Measurements from ENCODE around the gene AKAP13. TPM values are rescaled to one million over a fixed set of nuclear protein-coding genes. Genes with fewer than 3 reads are reported as not detected.

Gene AKAP13
- total RNA-seq, 1 donor from 2014 or later = 443 TPM

- Histone ChIP-seq H3K4me3 (no peak overlapping the region), H3K27ac (peak overlapping the region; percentile 80), H3K36me3 (peaks cover 9% of the 10 kb centered on the region), H3K27me3 (ENCODE audit: low read depth) (no peaks in the 10 kb centered on the region), H3K9me3 (no peaks in the 10 kb centered on the region), H3K4me1 (peaks cover 66% of the 10 kb centered on the region)
- intact Hi-C loops (cut with DNase I) = no loop called here
- ATAC-seq (peak; percentile 28 to 43), DNase-seq (no peak)
- TF ChIP-seq, protein P1, sequence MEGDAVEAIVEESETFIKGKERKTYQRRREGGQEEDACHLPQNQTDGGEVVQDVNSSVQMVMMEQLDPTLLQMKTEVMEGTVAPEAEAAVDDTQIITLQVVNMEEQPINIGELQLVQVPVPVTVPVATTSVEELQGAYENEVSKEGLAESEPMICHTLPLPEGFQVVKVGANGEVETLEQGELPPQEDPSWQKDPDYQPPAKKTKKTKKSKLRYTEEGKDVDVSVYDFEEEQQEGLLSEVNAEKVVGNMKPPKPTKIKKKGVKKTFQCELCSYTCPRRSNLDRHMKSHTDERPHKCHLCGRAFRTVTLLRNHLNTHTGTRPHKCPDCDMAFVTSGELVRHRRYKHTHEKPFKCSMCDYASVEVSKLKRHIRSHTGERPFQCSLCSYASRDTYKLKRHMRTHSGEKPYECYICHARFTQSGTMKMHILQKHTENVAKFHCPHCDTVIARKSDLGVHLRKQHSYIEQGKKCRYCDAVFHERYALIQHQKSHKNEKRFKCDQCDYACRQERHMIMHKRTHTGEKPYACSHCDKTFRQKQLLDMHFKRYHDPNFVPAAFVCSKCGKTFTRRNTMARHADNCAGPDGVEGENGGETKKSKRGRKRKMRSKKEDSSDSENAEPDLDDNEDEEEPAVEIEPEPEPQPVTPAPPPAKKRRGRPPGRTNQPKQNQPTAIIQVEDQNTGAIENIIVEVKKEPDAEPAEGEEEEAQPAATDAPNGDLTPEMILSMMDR (IDR thresholded peaks at IDR 0.05) = peak; percentile 53
Observed at GRCh38 chr15:85615930-85616329, 235.5 kb downstream of the AKAP13 start.

GRCh38 chr15:85616549-85617110, 236.2 kb downstream of the AKAP13 start:
- Histone ChIP-seq H3K27ac (peak overlapping the region; percentile 80), H3K9me3 (no peaks in the 10 kb centered on the region), H3K4me3 (no peak overlapping the region), H3K36me3 (peaks cover 2% of the 10 kb centered on the region), H3K4me1 (peaks cover 73% of the 10 kb centered on the region), H3K27me3 (ENCODE audit: low read depth) (no peaks in the 10 kb centered on the region)
- no peak for DNase-seq
- TF ChIP-seq, protein P1 (IDR thresholded peaks at IDR 0.05) = no peak
- intact Hi-C loops (cut with DNase I) = no loop called here
- ATAC-seq = no peak

GRCh38 chr15:85618228-85618505, 237.8 kb downstream of the AKAP13 start:
- ATAC-seq = no peak
- intact Hi-C loops (cut with DNase I) = no loop called here
- no peaks in the 10 kb centered on the region for H3K9me3 ChIP-seq
- no peak overlapping the region for H3K4me3 ChIP-seq
- TF ChIP-seq, protein P1 (IDR thresholded peaks at IDR 0.05) = no peak
- H3K36me3 ChIP-seq = no peaks in the 10 kb centered on the region
- H3K4me1 ChIP-seq = peaks cover 88% of the 10 kb centered on the region
- no peaks in the 10 kb centered on the region for H3K27me3 ChIP-seq (ENCODE audit: low read depth)
- no peak for DNase-seq
- H3K27ac ChIP-seq = peak overlapping the region; percentile 80

- intact Hi-C loops (cut with DNase I) = no loop called here
- Histone ChIP-seq H3K36me3 (no peaks in the 10 kb centered on the region), H3K27me3 (ENCODE audit: low read depth) (no peaks in the 10 kb centered on the region), H3K4me3 (peak overlapping the region; percentile 54), H3K4me1 (peaks cover 96% of the 10 kb centered on the region), H3K9me3 (no peaks in the 10 kb centered on the region), H3K27ac (peak overlapping the region; percentile 80)
- TF ChIP-seq, protein P1 (IDR thresholded peaks at IDR 0.05) = no peak
- ATAC-seq = peak; percentile 74 to 75
- no peak for DNase-seq
Observed at GRCh38 chr15:85618956-85619491, 238.6 kb downstream of the AKAP13 start.

- no peak for DNase-seq
- peak overlapping the region; percentile 54 for H3K4me3 ChIP-seq
- H3K9me3 ChIP-seq = no peaks in the 10 kb centered on the region
- peaks cover 96% of the 10 kb centered on the region for H3K4me1 ChIP-seq
- no peak for ATAC-seq
- no peaks in the 10 kb centered on the region for H3K27me3 ChIP-seq (ENCODE audit: low read depth)
- intact Hi-C loops (cut with DNase I) = no loop called here
- TF ChIP-seq, protein P1 (IDR thresholded peaks at IDR 0.05) = no peak
- peaks cover 6% of the 10 kb centered on the region for H3K36me3 ChIP-seq
- peak overlapping the region; percentile 80 for H3K27ac ChIP-seq
Observed at GRCh38 chr15:85619992-85620689, 239.7 kb downstream of the AKAP13 start.
